Gastroesophageal sphincter (tissue), 3 donors: ENCODE data around the gene ITGA7.

Source experiments
- CTCF ChIP-seq, 4 experiments: fragments of 200-600 bp in 2 of 4; fragments of 450-650 bp in 2 of 4; sonication (generic) in 1 of 4; IDR thresholded peaks; one replicate each; pipeline ENCODE4 v1.5.1; 2017 to 2019; ENCODE audit warnings: antibody characterized with exemption in 4 of 4, mild to moderate bottlenecking in 2 of 4, moderate library complexity in 2 of 4
- EP300 ChIP-seq: sonication (generic); formaldehyde crosslinking; IDR thresholded peaks from one replicate; pipeline ENCODE4 v1.6.1; 2017; ENCODE audit warnings: antibody characterized with exemption, mild to moderate bottlenecking

- TF ChIP-seq CTCF (IDR thresholded peaks at IDR 0.05): no peak
- TF ChIP-seq EP300: no peak
These were observed 37.9 kb upstream of the ITGA7 start for GRCh38 chr12:55745361-55746173.
